IPS-18c (cell line): ENCODE measurements around the gene CFL1.

Experiments used
- H3K4me3 ChIP-seq: 2 replicates; pipeline ENCODE4 v1.7.0; 2013; ENCODE audit warnings: low read depth, mild to moderate bottlenecking, low read length, moderate library complexity; ENCODE audit not compliant: insufficient read depth
- H3K9me3 ChIP-seq: one replicate; pipeline ENCODE4 v1.6.1; 2013; ENCODE audit warnings: mild to moderate bottlenecking, low read length, moderate library complexity; ENCODE audit not compliant: control insufficient read depth, insufficient read depth

Gene CFL1

DNA sequence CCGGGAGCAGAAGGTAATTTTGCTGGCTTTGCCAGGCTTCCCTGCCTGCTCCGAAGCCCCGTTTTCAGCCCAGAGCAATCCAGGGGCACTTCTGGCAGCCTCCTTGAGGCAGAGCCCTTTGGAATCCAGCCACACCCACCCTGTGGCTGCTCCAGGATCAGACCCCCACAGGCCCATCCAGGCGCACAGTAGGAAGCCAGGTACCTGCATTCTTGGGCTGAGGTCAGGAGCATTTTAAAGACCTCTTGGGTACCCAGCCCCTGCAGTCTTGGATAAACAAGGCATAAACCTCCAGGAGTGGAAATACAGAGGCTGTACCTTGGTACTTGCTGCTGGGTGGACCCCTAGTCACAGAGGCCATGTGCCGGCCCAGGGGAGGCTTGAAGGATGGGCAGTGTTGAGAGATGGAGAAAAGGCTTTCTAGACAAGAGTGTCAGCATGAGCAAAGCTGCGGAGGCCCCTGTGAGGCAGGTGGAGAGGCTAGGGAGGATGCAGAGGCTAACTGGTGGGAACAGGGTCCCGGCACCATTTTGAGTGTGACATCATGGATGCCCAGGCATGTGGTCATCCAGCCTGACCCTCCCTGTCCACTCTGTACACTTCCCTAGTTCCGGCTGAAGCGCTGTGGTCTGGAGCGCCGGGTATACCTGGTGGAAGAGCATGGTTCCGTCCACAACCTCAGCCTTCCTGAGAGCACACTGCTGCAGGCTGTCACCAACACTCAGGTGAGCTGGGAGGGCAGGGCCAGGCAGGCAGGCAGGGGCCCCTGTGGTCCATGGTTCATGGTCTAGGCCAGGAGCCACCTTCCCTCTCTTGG lies 6.1 kb upstream of the CFL1 start:
- no peak overlapping the region for H3K4me3 ChIP-seq
- no peaks in the 10 kb centered on the region for H3K9me3 ChIP-seq

- Histone ChIP-seq H3K9me3 (no peaks in the 10 kb centered on the region), H3K4me3 (no peak overlapping the region)
Measured at GRCh38 chr11:65862941-65863888, 5.2 kb upstream of the CFL1 start.

- Histone ChIP-seq H3K4me3 (no peak overlapping the region), H3K9me3 (no peaks in the 10 kb centered on the region)
Measured at GRCh38 chr11:65862191-65862735, 4.3 kb upstream of the CFL1 start.

DNA sequence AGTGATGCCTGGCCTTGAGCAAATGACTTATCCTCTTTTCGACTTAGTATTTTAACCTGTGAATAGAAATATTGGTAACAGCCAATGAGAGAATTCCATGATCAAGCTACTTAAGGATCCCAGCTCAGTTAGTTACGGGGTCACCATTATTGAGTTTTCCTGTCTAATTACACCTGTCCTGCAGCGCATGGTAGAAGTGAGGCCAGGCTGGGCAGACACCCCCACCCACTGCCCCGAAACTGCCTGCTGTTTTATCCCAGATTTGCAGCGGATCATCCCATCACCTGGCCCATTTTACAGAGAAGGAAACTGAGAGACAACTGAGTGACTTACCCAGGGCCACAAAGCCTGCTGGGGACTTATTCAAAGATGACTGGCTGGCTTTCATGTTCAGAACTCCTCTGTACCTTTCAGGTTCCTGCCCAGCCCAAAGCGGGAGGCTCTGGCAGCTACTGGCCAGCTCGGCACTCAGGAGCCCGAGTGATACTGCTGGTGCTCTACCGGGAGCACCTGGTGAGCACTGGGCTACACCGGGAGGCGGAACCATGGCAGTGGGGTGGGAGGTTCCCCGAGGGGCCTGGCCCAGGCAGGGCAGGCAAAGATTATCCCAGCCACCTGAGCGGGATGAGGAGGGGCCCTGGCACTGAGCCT lies 3.7 kb upstream of the CFL1 start:
- Histone ChIP-seq H3K4me3 (peak overlapping the region; percentile 96), H3K9me3 (no peaks in the 10 kb centered on the region)

DNA sequence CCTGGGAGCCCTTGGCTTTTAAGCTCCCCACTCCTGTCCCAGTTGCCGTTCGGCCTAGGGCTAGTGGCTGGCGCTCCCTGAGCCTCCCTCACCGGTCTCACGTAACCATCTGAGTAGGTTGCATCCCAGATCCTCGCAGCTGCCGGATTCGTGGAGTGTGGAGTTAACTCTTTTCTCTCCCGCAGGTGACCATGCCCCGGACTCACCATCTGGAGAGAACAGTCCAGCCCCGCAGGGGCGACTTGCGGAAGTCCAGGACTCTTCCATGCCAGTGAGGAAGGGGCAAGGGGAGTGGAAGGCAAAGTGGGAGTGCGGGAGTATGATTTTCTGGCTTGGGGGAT lies 3.2 kb upstream of the CFL1 start:
- Histone ChIP-seq H3K9me3 (no peaks in the 10 kb centered on the region), H3K4me3 (peak overlapping the region; percentile 96)

DNA sequence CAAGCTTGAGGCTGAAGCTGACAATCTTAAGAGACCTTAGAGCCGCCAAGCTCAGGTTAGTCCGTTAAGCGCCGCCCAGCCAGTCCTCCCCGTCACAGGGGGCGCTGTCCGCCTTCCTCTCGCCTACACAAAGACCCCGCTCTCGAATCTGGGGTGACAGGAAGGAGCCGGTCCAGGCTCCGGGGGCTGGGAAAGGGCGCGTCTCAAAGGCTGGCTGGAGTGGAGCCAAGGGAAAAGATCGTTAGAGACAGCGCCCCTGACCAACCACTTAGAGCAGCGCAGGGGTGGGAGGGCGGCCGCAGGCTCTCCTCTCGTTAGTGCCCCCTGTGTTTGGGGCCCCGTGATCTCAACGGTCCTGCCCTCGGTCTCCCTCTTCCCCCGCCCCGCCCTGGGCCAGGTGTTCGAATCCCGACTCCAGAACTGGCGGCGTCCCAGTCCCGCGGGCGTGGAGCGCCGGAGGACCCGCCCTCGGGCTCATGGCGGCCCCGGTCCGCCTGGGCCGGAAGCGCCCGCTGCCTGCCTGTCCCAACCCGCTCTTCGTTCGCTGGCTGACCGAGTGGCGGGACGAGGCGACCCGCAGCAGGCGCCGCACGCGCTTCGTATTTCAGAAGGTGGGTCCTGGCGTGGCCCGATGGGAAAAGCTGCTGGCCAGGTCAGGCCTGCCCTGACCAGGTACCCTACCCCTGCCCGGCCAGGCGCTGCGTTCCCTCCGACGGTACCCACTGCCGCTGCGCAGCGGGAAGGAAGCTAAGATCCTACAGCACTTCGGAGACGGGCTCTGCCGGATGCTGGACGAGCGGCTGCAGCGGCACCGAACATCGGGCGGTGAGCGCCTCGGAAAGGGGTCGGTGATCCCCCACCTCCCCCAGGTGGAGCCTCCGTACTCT lies 2.5 kb upstream of the CFL1 start, which contains the start of gene MUS81:
TSS of gene MUS81 (plus strand) at position 156 of the 887 bp plus-strand sequence. CDS start at position 477, 321 bp downstream.
- H3K9me3 ChIP-seq: no peaks in the 10 kb centered on the region
- H3K4me3 ChIP-seq: peak within 1 kb of the TSS; percentile 96

GRCh38 chr11:65859812-65860277 lies 1.9 kb upstream of the CFL1 start:
- Histone ChIP-seq H3K9me3 (no peaks in the 10 kb centered on the region), H3K4me3 (peak overlapping the region; percentile 96)

DNA sequence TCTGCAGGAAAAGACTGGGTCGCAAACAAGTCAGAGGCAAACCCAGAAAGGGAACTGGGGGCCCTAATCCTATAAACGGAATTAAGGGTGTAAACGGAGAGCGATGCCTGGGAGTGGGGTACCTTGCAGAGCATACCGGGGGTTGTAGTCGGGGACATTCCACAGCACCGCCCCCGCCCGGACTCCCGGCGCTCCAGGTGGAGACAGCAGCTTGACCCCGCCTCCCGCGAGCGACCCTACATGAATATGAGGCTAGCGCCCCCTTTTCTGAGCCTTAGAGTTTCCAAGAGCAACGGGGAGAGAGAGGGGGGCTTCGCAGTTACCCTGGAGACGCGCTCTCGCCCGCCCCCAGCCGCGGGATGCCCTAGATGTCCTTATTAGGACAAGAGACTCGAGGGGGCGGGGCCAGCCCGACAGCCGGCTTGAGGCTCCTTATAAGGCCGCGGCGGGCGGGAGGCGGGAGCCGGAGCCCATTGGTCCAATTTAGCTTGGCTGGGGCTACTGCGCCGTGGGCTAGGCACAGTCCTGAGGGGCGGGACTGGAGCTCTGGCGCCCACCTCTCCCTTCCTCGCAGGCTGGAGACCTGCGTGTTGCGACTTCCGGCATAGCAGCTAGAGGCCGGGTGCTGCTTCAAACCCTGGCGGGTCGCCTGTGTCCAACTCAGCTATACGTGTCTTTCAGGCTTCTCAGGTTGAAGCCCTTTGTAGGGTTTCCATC lies 1.3 kb upstream of the CFL1 start:
- Histone ChIP-seq H3K4me3 (peak overlapping the region; percentile 96), H3K9me3 (no peaks in the 10 kb centered on the region)

GRCh38 chr11:65858681-65859087 lies 704 bp upstream of the CFL1 start:
- Histone ChIP-seq H3K9me3 (no peaks in the 10 kb centered on the region), H3K4me3 (peak overlapping the region; percentile 43)

- H3K4me3 ChIP-seq: peak overlapping the region; percentile 96
- H3K9me3 ChIP-seq: no peaks in the 10 kb centered on the region
Measured at GRCh38 chr11:65857500-65857852, 504 bp downstream of the CFL1 start.

GRCh38 chr11:65856689-65857499 lies 1.1 kb downstream of the CFL1 start:
- H3K9me3 ChIP-seq: no peaks in the 10 kb centered on the region
- H3K4me3 ChIP-seq: peak overlapping the region; percentile 96

DNA sequence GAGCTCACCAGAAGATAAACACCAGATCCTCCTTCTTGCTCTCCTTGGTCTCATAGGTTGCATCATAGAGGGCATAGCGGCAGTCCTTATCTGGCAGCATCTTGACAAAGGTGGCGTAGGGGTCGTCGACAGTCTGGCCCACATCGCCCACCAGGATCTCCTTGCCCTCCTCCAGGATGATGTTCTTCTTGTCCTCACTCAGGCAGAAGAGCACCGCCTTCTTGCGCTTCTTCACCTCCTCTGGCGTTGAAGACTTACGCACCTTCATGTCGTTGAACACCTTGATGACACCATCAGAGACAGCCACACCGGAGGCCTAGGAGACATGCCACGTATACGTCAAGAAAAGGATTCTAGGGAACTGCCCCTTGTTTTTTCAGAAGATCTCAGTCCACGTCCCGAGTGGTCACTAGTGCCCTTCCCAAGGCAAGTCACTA lies 2.0 kb downstream of the CFL1 start:
- no peaks in the 10 kb centered on the region for H3K9me3 ChIP-seq
- H3K4me3 ChIP-seq: peak overlapping the region; percentile 96

DNA sequence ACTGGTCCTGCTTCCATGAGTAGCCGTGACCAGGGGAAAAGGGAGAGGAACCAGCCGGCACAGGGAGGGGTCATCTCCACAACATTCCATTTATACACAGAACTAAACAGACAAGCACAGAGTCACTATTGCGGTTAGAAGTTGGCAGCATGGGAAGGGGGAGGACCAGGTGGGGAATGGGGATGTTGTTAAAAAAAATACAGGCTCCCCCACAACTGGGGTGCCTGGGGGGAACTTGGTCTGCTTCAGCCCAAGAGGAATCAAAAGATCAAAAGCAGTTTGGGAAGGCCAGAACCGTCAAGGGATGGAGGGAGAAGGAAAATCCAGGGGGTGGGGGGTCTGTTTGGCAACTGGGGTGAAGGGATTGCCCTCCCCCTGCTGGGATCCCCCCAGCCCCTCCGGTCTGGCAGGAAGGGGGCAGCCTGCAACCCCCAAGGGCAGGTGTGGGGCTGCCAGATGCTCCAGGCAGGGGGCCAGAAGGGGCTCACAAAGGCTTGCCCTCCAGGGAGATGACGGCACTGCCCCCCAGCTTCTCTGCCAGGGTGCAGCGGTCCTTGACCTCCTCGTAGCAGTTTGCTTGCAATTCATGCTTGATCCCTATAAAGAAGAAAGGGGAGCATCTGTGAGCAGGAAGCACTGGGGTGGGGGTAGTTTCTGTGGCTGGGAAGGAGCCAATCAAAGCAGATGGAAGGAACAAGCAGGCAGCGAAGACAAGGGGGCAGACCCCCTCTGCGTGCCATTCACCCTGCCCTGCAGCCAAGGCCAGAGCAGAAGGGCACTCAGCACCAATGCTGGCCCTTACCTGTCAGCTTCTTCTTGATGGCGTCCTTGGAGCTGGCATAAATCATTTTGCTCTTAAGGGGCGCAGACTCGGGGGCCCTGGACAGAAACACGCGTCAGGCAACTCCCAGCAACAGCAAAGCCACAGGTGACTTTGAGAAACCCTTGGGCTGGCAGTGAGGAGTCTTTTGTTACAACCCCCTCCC lies 2.8 kb downstream of the CFL1 start:
- Histone ChIP-seq H3K4me3 (no peak overlapping the region), H3K9me3 (no peaks in the 10 kb centered on the region)

DNA sequence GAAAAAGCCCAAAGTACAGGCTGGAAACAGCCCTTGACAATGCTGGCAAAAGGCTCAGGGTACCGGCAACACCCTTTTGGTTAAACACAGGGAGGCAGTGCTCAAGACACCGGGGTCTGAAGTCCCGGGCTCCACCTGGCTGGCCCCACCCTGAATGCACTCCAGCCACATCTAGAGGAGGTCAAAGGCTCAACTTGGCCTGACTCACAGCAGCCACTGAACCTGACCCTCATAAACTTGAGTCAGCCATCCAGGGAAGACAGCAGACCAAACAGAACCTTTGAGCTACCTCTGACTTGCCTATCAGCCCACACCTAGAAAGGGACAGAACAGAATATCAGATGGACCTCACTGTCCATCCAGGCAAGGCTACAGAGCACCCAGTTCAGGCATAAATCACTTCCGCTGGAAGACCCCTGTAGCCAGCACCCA lies 3.8 kb downstream of the CFL1 start:
- Histone ChIP-seq H3K4me3 (no peak overlapping the region), H3K9me3 (no peaks in the 10 kb centered on the region)
